IPS-20b (cell line): ENCODE measurements around the gene ROBO3.
A peak's percentile ranks its signal among the peaks of the same experiment; 100 is the strongest.

Source experiments
- H3K27ac ChIP-seq: one replicate; pipeline ENCODE4 v1.5.1; 2013; ENCODE audit warnings: low read length
- H3K27me3 ChIP-seq: 2 replicates; pipeline ENCODE4 v1.6.1; 2013; ENCODE audit warnings: mild to moderate bottlenecking, low read length, inconsistent platforms; ENCODE audit not compliant: insufficient read depth
- H3K36me3 ChIP-seq: 2 replicates; pipeline ENCODE4 v1.6.1; 2013; ENCODE audit warnings: low read depth, mild to moderate bottlenecking, inconsistent platforms, low read length, moderate library complexity; ENCODE audit not compliant: insufficient read depth
- H3K4me1 ChIP-seq: 2 replicates; pipeline ENCODE4 v1.6.1; 2013; ENCODE audit warnings: mild to moderate bottlenecking, control low read depth, inconsistent platforms, low read length, moderate library complexity; ENCODE audit not compliant: insufficient read depth
- H3K4me3 ChIP-seq: 2 replicates; pipeline ENCODE4 v1.5.1; 2013; ENCODE audit warnings: mild to moderate bottlenecking, low read length, inconsistent platforms
- H3K9ac ChIP-seq: 2 replicates; pipeline ENCODE4 v1.6.1; 2013; ENCODE audit warnings: low read depth, mild to moderate bottlenecking, inconsistent platforms, low read length, moderate library complexity
- H3K9me3 ChIP-seq: 2 replicates; pipeline ENCODE4 v1.6.1; 2013; ENCODE audit warnings: mild to moderate bottlenecking, low read depth, low read length, inconsistent platforms; ENCODE audit not compliant: insufficient read depth

Gene ROBO3

DNA sequence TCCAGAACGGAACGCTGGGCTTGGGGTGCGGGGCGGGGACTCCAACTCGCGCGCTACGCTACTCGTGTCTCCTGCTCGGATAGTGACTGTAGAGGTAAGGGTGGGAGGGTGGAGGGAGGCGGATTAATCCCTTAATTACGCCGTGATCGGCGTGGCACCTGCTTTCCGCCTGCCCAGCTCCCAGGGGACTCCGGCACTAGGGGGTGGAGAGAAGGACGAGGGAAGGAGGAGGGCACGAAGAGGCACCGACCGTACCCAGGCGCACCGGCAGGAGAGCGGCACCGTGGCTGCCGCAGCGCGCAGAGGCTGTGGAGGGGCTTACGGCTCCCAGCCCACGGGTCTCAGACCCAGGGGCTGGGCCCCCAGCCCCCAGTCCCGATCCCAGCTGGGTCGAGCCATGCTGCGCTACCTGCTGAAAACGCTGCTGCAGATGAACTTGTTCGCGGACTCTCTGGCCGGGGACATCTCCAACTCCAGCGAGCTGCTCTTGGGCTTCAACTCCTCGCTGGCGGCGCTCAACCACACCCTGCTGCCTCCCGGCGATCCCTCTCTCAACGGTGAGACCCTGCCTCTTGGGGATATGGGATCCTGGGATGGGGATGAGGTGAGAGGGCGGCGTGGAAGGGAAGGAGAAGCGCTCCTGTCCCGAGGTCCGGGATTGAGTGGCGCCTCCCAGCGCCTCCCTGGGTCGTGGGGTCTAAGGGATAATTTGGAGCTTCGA, at the start of gene ROBO3:
TSS of gene ROBO3 (plus strand) at position 252 of the 721 bp plus-strand sequence. CDS start at position 398, 146 bp downstream.
- H3K4me1 ChIP-seq: peaks cover 5% of the 10 kb centered on the region; the same call in 1 of the 2 replicates
- H3K27me3 ChIP-seq: peaks cover 100% of the 10 kb centered on the region
- H3K9me3 ChIP-seq: peaks cover 3% of the 10 kb centered on the region
- H3K9ac ChIP-seq: no peak within 1 kb of the TSS
- H3K27ac ChIP-seq: no peak within 1 kb of the TSS
- H3K36me3 ChIP-seq: no peaks in the 10 kb centered on the region
- peak within 1 kb of the TSS; percentile 51 for H3K4me3 ChIP-seq

- Histone ChIP-seq H3K27me3 (no peaks in the 10 kb centered on the region; the same call in 1 of the 2 replicates), H3K4me1 (no peaks in the 10 kb centered on the region), H3K36me3 (no peaks in the 10 kb centered on the region), H3K9me3 (no peaks in the 10 kb centered on the region), H3K27ac (no peak overlapping the region), H3K9ac (no peak overlapping the region), H3K4me3 (no peak overlapping the region)
Measured at GRCh38 chr11:124817036-124817435, 48.2 kb upstream of the ROBO3 start.

GRCh38 chr11:124821995-124822730, 43.1 kb upstream of the ROBO3 start:
- Histone ChIP-seq H3K27me3 (no peaks in the 10 kb centered on the region; the same call in 1 of the 2 replicates), H3K4me3 (no peak overlapping the region), H3K4me1 (no peaks in the 10 kb centered on the region), H3K9me3 (no peaks in the 10 kb centered on the region), H3K27ac (no peak overlapping the region), H3K9ac (no peak overlapping the region), H3K36me3 (no peaks in the 10 kb centered on the region)

DNA sequence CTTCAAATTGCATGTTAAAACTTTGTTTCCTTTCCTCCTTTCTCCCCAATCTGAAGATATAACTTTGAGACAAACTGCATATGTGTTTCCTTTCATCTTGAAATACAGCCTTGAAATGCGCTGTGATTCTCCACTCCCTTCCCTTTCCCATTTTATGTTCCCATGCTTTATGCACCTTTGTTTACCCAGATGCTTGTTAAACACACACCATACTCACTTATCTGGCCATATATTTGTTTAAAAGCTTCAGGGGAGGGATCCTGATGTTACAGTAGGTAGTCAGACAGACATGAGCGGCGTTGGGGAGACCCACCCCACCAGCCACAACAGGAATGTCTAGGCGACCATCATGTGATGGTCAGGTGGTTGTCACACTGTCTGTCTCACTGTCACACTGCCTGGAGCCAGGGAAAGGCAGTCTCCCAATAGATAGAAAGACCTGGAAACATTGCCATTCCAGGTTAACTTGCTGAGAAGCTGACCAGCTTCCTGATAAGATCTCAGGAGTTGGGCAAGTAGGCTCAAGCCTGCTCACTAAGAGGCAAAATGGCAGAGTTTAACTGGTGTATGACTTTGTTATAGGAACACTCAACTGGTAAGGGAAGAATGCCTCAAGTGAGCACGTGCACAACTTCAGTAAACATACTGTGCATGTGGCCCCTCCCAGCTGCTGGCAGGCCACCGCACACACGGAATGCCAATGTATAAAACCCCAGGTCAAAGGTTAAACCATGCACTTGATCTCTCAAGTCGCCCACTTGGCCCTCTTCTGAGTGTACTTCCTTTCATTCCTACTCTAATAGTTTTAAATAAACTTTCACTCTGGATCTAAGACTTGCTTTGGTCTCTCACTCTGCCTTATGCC, 41.5 kb upstream of the ROBO3 start:
- Histone ChIP-seq H3K9ac (no peak overlapping the region), H3K36me3 (no peaks in the 10 kb centered on the region), H3K9me3 (no peaks in the 10 kb centered on the region), H3K4me3 (no peak overlapping the region), H3K4me1 (no peaks in the 10 kb centered on the region), H3K27ac (no peak overlapping the region), H3K27me3 (no peaks in the 10 kb centered on the region)

DNA sequence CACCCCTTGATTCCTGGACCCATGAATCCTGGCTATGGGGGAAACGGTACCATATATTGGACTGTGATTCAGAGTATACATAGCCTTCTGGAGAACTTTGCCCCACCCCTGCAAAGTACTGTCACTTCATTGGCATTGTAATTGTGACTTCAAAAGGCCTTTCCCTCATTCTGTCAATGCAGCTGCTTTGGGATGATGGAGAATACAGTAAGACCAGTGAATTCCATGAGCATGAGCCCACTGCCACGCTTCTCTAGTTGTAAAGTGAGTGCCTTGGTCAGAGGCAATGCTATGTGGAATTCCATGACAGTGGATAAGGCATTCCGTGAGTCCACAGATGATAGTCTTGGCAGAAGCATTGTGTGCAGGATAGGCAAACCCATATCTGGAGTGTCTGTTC, 39.4 kb upstream of the ROBO3 start:
- no peak overlapping the region for H3K9ac ChIP-seq
- no peaks in the 10 kb centered on the region for H3K27me3 ChIP-seq
- no peaks in the 10 kb centered on the region for H3K36me3 ChIP-seq
- H3K4me1 ChIP-seq: no peaks in the 10 kb centered on the region
- no peak overlapping the region for H3K27ac ChIP-seq
- H3K9me3 ChIP-seq: no peaks in the 10 kb centered on the region
- H3K4me3 ChIP-seq: no peak overlapping the region

- Histone ChIP-seq H3K9ac (no peak overlapping the region), H3K4me1 (no peaks in the 10 kb centered on the region; the same call in 1 of the 2 replicates), H3K36me3 (no peaks in the 10 kb centered on the region), H3K9me3 (no peaks in the 10 kb centered on the region), H3K27me3 (peaks cover 8% of the 10 kb centered on the region), H3K4me3 (no peak overlapping the region), H3K27ac (no peak overlapping the region)
Measured at GRCh38 chr11:124829986-124830385, 35.2 kb upstream of the ROBO3 start.

GRCh38 chr11:124830749-124831148, 34.5 kb upstream of the ROBO3 start:
- H3K9ac ChIP-seq: no peak overlapping the region
- H3K27ac ChIP-seq: no peak overlapping the region
- no peaks in the 10 kb centered on the region; the same call in 1 of the 2 replicates for H3K4me1 ChIP-seq
- peaks cover 9% of the 10 kb centered on the region for H3K27me3 ChIP-seq
- no peaks in the 10 kb centered on the region for H3K36me3 ChIP-seq
- H3K4me3 ChIP-seq: no peak overlapping the region
- no peaks in the 10 kb centered on the region for H3K9me3 ChIP-seq

DNA sequence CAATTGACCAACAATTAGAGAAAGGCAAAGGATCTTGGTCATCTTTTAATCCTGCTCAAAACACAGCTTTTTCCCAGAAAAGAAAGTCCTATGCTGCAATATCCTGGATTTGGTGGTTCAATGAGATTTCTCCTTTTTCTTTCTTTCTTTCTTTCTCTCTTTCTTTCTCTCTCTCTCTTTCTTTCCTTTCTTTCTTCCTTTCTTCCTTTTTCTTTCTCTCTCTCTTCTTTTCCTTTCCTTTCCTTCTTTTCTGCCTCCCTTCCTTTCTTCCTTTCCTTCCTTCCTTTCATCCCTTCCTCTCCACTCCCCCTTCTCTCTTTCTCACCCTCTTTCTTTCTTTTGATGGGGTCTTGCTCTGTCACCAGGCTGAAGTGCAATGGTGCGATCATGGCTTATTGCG, 33.3 kb upstream of the ROBO3 start:
- H3K27me3 ChIP-seq: peaks cover 18% of the 10 kb centered on the region
- no peak overlapping the region for H3K4me3 ChIP-seq
- no peak overlapping the region for H3K27ac ChIP-seq
- no peaks in the 10 kb centered on the region for H3K36me3 ChIP-seq
- H3K9ac ChIP-seq: no peak overlapping the region
- H3K4me1 ChIP-seq: no peaks in the 10 kb centered on the region; the same call in 1 of the 2 replicates
- no peaks in the 10 kb centered on the region for H3K9me3 ChIP-seq

GRCh38 chr11:124832571-124832970, 32.7 kb upstream of the ROBO3 start:
- Histone ChIP-seq H3K9ac (no peak overlapping the region), H3K9me3 (no peaks in the 10 kb centered on the region), H3K4me3 (no peak overlapping the region), H3K36me3 (no peaks in the 10 kb centered on the region), H3K27ac (no peak overlapping the region), H3K27me3 (peaks cover 24% of the 10 kb centered on the region), H3K4me1 (no peaks in the 10 kb centered on the region; the same call in 1 of the 2 replicates)

GRCh38 chr11:124834526-124835180, 30.6 kb upstream of the ROBO3 start:
- H3K27me3 ChIP-seq: peaks cover 45% of the 10 kb centered on the region
- H3K4me3 ChIP-seq: no peak overlapping the region
- H3K36me3 ChIP-seq: no peaks in the 10 kb centered on the region
- H3K4me1 ChIP-seq: no peaks in the 10 kb centered on the region; the same call in 1 of the 2 replicates
- H3K27ac ChIP-seq: no peak overlapping the region
- H3K9ac ChIP-seq: no peak overlapping the region
- no peaks in the 10 kb centered on the region for H3K9me3 ChIP-seq

DNA sequence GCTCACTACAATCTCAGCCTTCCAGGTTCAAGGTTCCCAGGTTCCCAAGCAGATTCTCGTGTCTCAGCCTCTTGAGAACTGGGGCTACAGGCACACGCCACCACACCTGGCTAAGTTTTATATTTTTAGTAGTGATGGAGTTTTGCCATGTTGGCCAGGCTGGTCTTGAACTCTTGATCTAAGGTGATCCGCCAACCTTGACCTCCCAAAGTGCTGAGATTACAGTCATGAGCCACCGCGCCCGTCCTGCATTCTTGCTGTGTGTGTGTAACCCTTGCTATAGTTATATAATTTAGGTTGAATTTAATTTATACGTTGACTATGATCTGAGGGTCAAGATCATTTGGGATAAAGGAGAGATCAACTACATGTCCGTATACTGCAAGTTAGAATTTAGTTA, 29.3 kb upstream of the ROBO3 start:
- no peak overlapping the region for H3K27ac ChIP-seq

More for the DNA sequence above, 29.3 kb upstream of the ROBO3 start:
- Histone ChIP-seq H3K36me3 (no peaks in the 10 kb centered on the region), H3K4me1 (no peaks in the 10 kb centered on the region; the same call in 1 of the 2 replicates), H3K27me3 (peaks cover 58% of the 10 kb centered on the region), H3K9ac (no peak overlapping the region), H3K4me3 (no peak overlapping the region), H3K9me3 (no peaks in the 10 kb centered on the region; the same call in 1 of the 2 replicates)
